Stimulated activated CD8-positive, alpha-beta memory T cell treated with anti-CD3 and anti-CD28 coated beads, Interleukin-12 subunit alpha, Interleukin-12 subunit beta, amount 100 ng/mL, for 24 hours (primary cell): ENCODE results near the gene NTPCR.

ENCODE experiments used
- DNase-seq: peaks from one replicate; pipeline ENCODE4 v3.0.0-alpha.2; 2020; ENCODE audit errors: extremely low read depth

Gene NTPCR

GRCh38 chr1:232962761-232963745 is 12.6 kb downstream of the NTPCR start:
- no peak for DNase-seq

GRCh38 chr1:232964601-232965000 is 14.2 kb downstream of the NTPCR start:
- no peak for DNase-seq

- DNase-seq, result no peak
Measured at GRCh38 chr1:232965124-232965911, 14.9 kb downstream of the NTPCR start.

DNA sequence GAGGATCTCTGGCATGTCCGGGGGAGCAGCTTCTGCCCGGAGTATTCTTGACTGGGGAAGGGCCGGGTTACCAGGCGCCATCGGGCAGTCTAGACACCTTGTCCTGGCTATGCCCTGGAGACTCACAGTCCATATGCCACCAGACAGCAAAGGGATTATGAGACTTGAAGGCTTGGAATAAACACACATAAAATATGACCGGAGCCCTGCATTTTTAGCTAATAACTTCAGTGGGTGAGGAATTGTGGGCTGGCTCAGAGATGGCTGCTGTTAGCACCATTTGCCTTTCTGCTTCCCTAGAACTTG is 15.5 kb downstream of the NTPCR start:
- no peak for DNase-seq

GRCh38 chr1:232966663-232967062 is 16.3 kb downstream of the NTPCR start:
- no peak for DNase-seq

DNA sequence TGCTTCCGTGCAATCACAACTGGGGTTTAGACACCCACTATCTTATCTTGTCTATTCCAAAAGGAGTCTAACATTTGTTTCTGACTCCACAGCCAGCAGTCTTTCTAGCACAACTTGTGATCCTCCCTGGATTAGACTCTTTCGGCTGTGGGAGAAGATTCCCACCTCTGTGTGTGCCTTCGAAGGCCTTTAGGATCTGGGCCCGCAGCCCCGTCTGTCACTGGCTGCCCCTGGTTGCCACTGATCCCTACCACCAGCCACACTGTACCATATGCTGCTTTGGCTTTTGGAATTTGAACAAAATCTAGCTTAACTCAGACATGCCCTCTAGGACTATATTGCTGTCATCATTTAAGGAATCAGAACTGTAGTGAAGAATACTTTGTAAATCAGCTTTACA is 18.0 kb downstream of the NTPCR start:
- no peak for DNase-seq

DNA sequence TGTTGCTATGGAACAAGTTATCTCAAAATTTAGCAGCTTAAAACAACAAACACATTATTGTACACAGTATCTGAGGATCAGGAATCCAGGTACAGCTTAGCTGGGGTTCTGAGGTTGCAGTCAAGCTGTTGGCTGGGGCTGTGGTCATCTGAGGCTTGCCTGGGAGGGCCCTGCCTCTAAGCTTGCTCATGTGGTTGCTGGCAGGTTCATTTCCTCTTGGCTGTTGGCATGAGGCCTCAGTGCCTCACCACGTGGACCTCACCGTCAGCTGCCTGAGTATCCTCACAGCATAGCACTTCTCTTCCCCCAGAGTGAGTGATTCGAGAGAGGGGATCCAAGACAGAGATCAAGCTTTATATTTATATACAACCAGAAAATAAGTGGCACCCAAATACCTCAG is 18.6 kb downstream of the NTPCR start:
- no peak for DNase-seq

- DNase-seq, result no peak
Measured at GRCh38 chr1:232969799-232970198, 19.4 kb downstream of the NTPCR start.

DNA sequence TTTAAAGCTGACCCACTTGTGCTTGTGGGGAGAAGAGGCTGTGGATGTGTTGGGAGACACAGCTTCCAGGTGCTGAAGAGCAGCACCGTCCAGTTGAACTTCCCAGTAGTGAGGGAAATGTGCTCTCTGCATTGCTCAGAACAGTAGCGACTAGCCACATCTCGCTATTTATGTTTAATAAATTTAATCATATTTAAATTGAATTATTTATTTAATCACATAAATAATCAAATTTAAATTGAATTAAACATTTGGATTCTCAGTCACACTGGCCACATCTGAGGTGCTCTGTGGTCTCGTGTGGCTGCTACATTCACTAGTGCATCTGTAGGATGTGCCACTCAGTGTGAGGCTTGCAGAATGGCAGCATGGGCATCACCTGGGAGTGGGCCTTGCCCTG is 20.1 kb downstream of the NTPCR start:
- DNase-seq, result no peak

DNA sequence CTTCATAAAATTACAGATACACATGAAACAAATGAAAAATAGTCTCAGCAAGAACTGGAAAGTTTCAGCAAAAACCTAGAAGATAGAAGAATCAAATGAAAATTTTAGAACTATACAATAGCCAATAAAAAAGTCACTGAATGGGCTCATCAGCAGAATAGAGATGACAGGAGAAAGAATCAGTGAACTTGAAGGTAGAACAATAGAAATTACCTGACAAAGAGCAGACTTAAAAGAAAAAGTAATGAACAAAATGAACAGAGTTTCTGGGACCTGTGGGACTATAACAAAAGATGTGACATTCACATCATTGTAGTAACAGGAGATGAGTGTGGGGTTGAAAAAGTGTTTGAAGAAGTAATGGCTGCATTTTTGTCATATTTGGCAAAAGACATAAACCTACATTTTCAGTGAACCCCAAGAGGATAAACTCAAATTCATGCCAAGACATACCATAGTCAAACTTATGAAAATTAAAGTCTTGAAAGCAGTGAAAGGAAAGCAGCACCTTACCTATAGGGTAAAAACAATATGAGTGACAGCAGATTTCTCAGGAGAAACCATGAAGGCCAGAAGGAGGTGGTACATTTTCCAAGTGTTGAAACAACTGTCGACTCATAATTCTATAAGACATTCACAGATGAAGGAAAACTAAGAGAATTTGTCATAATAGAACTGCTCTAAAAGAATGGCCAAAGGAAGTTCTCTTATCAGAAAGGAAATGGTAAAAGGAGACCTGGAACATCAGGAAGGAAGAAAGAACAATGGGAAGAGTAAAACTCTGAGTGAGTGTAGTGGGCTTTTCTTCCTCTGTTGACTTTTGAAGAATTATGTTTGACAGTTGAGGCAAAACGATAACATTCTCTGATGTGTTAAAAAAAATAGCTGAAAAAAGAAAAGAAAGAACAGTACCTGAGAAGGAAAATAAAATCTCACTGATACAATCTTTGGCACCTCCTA is 23.5 kb downstream of the NTPCR start:
- DNase-seq, result no peak

DNA sequence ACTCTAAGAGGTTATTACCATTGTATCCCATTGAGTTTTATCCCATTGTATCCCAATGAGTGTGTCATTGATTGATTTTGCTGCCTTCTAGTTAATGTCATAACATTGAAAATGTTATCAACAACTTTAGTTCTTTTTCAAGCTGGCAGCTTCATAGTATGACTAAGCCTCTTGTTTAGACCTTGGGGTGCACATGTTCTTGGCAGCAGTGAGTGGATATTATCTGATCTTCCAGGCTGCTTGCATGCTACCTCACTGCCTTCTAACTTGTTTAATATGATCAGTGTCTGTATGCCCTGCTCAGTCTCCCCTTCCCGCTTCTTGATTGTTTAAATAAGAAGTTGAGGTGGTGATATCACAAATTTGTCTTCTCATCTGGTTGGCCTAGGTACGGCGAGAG is 24.6 kb downstream of the NTPCR start:
- no peak for DNase-seq

DNA sequence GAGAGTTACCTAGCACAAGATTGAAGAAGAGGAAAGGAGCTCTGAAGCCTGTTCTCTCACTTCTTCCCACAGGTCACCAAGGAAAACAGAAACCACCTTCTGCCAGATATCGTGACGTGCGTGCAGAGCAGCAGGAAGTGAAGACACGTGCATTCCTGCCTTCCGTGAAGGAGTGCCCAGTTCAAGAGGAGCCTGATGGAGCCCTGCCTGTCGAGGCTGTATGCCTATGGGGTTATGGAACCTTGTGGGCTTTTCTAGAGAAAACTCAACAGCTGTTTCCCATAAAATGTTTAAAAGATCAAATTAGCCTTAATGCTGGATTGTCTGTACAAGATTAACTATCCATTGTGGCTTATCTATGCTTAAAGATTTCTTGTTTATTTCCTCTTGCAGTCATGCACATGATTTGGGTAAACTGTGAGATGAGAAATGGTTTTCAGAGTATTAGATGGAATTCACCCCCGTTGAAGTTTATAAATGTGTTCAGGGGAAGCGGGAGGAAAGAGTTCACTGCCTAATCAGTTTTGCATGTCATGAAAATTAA is 27.8 kb downstream of the NTPCR start:
- DNase-seq, result no peak

DNA sequence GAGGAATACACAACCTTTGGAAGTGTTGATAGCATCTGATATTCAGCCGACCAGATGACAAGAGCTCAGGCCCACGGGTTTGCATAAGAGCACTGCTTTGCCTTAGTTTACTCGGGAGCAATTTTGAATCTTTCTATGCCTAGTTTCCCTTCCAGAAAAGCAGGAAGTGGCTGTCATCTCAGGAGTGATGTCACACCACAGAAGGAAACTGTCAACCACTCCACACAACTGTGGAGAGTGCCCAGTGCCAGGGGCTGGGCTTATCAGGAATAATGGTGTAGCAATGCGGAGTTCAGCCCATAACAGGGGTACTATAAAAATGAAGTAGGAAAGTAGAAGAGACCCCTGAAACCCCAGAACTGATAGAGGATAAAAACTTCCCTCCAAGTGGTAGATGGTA is 28.4 kb downstream of the NTPCR start:
- DNase-seq, result no peak

- no peak for DNase-seq
Measured at GRCh38 chr1:232979558-232979957, 29.1 kb downstream of the NTPCR start.

DNA sequence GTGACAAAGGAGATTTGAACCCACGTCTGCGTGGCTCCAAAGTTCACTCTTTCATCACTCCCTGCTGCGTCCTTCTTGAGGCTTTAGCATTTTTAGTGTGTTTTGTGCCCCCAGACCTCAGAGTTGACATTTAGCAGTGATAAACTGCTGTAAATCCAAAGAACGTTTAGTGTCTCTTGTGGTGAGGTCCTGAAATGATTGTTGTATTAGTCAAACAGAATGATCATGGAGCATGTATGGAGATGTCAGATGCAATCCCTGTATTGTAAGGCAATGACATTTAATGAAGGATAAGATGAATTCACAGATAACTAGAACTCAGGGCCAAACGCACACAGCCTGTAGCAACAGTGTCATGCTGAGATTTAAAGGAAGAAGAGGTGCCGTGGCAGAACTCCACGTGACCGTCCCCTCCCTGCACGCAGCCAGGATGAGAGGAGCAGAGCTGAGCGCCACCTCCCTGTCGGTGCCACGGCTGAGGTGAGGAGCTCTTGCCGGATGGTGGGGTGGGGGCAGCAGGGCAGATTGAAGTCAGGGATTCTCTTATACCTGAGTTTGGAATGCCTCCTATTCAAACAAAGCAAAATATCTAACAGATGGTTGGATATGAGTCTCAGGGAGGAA is 30.1 kb downstream of the NTPCR start:
- DNase-seq, result no peak

DNA sequence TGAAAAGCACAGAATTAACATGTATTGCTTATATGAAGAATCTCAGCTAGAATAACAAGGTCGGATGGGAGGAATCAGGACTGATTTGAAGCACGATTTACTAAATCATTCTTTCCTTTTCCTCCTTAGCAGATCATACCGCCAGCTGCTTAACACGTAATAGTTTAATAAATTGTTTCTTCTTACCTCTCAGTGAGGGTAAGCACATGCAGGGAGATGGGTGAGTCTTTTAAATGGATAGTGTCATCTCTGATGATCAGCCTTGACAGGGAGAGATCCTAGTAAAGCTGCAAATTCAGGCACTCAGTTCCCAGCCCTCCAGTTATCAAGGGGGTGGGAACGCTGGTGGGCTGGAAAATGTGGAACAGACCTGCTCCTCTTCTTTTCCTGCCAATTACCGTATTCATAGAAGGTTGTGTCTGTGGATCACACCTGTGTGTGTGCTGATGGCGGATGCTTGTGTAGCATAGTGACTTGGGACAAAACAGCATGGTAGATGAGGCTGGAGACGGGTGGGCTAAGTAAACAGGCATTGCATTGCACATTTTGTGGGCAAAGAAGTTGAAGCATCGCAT is 30.7 kb downstream of the NTPCR start:
- no peak for DNase-seq

GRCh38 chr1:232982238-232982944 is 32.0 kb downstream of the NTPCR start:
- DNase-seq, result no peak

DNA sequence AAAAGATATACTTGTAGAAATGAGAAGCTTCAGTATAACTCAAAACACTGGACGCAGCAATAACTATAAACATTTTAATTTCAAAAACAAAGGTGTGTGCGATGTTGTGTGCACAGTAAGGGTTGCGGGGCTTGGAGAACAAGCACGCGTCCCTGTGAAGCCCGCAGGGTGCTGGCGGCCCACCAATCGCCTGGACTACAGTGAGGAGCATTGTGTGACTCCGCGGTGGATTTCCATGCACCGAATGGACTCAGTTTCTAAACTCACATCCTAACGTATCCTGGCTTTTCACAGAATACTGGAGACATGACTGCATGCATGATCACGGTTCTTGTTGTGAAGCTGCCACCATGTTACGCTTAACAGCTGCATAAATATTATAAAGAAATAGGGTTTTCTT is 33.0 kb downstream of the NTPCR start:
- DNase-seq, result no peak

GRCh38 chr1:232983817-232984567 is 33.6 kb downstream of the NTPCR start:
- DNase-seq, result no peak
